Osteocyte (in vitro differentiated cells): Measurements from ENCODE around the gene MAFF. TPM values are rescaled to one million over a fixed set of nuclear protein-coding genes. Genes with fewer than 3 reads are reported as not detected.

Experiments
- DNase-seq: peaks from one replicate; pipeline ENCODE4 v3.0.0; 2021; ENCODE audit warnings: mixed read lengths; ENCODE audit not compliant: unreplicated experiment; ENCODE audit errors: extremely low spot score
- H3K27ac Mint-ChIP-seq: one replicate; pipeline ENCODE4 v1.8.0; 2021; ENCODE audit warnings: mild to moderate bottlenecking, mixed read lengths; ENCODE audit not compliant: unreplicated experiment
- H3K27me3 Mint-ChIP-seq: one replicate; pipeline ENCODE4 v1.8.0; 2021; ENCODE audit warnings: mixed read lengths; ENCODE audit not compliant: unreplicated experiment
- H3K36me3 Mint-ChIP-seq: one replicate; pipeline ENCODE4 v1.8.0; 2021; ENCODE audit warnings: mixed read lengths; ENCODE audit not compliant: unreplicated experiment
- H3K4me1 Mint-ChIP-seq: one replicate; pipeline ENCODE4 v1.8.0; 2021; ENCODE audit warnings: mixed read lengths; ENCODE audit not compliant: unreplicated experiment
- H3K4me3 Mint-ChIP-seq: one replicate; pipeline ENCODE4 v1.8.0; 2021; ENCODE audit warnings: mild to moderate bottlenecking, moderate library complexity, mixed read lengths; ENCODE audit not compliant: unreplicated experiment
- H3K9me3 Mint-ChIP-seq: one replicate; pipeline ENCODE4 v1.8.0; 2021; ENCODE audit warnings: mixed read lengths; ENCODE audit not compliant: unreplicated experiment
- total RNA-seq: library from RNA; stranded (reverse); gene quantifications from 2 replicates; pipeline ENCODE4 v1.2.1, GENCODE V29; 2021
- TF ChIP-seq, protein P1 (sequence below): fragments of 200-600 bp; sonication (generic); IDR thresholded peaks from 2 replicates; pipeline ENCODE4 v1.5.0; 2021; ENCODE audit warnings: antibody characterized with exemption, mild to moderate bottlenecking, moderate library complexity

MAFF gene
- total RNA-seq, 1 donor from 2014 or later, result 17.0 TPM

DNA sequence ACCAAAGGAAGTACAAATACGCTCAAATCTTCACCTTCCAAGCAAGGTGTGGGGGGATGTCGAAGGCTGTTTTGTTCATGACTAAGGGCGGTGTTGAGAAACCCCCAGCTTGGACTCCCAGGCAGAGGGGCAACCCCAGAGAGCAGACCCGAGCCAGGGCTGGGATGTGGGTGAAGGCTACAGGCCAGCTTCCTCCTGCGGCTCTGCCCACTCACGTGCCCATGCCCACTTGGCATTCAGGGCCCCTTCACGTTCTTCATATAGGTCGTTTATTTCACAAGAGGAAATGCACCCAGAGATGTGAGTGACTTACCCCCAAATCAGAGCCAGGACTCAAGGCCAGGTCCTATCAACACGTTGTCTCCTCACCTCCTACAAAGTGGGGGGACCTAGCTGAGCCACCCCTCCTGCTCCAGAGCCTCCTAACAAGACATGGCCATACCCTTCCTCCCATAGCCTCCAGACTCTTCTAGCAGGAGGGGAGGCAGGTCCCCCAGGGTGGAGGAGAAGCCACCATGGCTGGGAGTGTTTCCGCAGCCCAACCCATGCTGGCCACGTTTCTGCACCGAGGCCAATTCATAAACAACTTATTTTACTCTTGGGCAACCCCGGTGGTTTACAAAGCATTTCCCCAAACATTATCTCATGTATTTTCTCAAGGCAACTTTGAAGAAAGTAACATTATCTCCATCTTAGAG lies 49.0 kb downstream of the MAFF start:
- H3K27ac Mint-ChIP-seq, result no peak overlapping the region
- TF ChIP-seq, protein P1, sequence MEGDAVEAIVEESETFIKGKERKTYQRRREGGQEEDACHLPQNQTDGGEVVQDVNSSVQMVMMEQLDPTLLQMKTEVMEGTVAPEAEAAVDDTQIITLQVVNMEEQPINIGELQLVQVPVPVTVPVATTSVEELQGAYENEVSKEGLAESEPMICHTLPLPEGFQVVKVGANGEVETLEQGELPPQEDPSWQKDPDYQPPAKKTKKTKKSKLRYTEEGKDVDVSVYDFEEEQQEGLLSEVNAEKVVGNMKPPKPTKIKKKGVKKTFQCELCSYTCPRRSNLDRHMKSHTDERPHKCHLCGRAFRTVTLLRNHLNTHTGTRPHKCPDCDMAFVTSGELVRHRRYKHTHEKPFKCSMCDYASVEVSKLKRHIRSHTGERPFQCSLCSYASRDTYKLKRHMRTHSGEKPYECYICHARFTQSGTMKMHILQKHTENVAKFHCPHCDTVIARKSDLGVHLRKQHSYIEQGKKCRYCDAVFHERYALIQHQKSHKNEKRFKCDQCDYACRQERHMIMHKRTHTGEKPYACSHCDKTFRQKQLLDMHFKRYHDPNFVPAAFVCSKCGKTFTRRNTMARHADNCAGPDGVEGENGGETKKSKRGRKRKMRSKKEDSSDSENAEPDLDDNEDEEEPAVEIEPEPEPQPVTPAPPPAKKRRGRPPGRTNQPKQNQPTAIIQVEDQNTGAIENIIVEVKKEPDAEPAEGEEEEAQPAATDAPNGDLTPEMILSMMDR, result no peak
- no peak for DNase-seq

DNA sequence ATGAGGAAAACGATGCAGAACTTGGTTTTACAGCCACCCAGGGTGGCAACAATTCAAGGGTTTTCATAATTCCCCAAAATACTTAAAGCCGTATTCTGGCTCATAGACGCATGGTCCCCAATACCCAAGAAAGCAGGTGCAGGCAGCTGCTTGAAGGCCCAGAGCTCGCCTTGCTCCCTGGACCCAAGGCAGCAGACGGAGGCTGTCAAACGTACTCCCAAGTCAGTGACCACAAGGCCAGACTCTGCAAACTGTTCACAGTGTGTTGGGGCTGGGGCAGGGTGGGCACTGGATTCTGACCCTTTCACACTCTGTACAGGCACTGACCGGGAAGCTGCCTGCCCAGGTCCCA lies 49.5 kb downstream of the MAFF start:
- Mint-ChIP-seq H3K36me3 (peaks cover 20% of the 10 kb centered on the region), H3K4me1 (peaks cover 4% of the 10 kb centered on the region), H3K9me3 (no peaks in the 10 kb centered on the region), H3K27me3 (no peaks in the 10 kb centered on the region), H3K4me3 (no peak overlapping the region), H3K27ac (no peak overlapping the region)
- DNase-seq, result no peak
- TF ChIP-seq, protein P1, result no peak

More for the DNA sequence above, 49.0 kb downstream of the MAFF start:
- Mint-ChIP-seq H3K36me3 (peaks cover 20% of the 10 kb centered on the region), H3K9me3 (no peaks in the 10 kb centered on the region), H3K27me3 (no peaks in the 10 kb centered on the region), H3K4me3 (no peak overlapping the region), H3K4me1 (peaks cover 3% of the 10 kb centered on the region)

DNA sequence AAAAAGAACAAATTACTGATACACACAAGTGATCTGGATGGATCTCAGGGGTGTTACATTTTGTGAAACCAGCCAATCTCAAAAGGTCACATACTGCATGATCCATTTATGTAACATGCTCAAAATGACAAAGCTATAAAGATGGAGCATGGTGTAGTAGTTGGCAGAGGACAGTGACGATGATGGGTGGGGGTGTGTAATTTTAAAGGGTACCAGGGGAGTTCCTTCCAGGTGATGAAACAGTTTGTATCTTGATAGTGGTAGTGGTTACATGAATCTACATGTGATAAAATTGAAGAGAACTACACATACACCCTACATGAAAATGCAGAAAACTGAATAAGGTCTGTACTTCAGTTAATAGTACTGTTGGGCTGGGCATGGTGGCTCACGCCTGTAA lies 53.9 kb downstream of the MAFF start:
- Mint-ChIP-seq H3K36me3 (no peaks in the 10 kb centered on the region), H3K4me3 (no peak overlapping the region), H3K9me3 (no peaks in the 10 kb centered on the region), H3K27ac (peak overlapping the region; percentile 38), H3K4me1 (peaks cover 32% of the 10 kb centered on the region), H3K27me3 (no peaks in the 10 kb centered on the region)
- DNase-seq, result no peak
- TF ChIP-seq, protein P1, result no peak

DNA sequence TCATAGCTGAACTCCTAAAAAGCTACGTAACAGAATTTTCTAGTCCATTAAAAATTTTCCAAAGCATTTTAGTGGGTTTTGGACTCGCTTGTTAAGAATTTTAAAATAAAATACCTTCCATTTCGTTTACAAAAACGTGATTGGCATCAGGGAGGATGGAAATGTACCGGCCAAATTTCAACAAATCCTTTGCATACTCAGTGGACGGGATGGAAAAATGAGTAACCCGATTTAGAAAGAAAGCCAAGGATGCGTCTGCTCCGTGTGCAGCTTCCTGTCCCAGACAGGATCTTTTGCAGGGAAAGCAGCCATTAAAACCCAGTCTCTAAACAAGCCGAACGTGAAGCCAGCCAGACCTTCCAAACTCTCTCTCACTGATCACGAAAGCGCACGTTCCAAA lies 55.4 kb downstream of the MAFF start:
- Mint-ChIP-seq H3K4me3 (peak overlapping the region; percentile 57), H3K36me3 (peaks cover under 1% of the 10 kb centered on the region), H3K27me3 (no peaks in the 10 kb centered on the region), H3K9me3 (no peaks in the 10 kb centered on the region), H3K4me1 (peaks cover 40% of the 10 kb centered on the region), H3K27ac (peak overlapping the region; percentile 88)
- DNase-seq, result no peak
- TF ChIP-seq, protein P1, result no peak

DNA sequence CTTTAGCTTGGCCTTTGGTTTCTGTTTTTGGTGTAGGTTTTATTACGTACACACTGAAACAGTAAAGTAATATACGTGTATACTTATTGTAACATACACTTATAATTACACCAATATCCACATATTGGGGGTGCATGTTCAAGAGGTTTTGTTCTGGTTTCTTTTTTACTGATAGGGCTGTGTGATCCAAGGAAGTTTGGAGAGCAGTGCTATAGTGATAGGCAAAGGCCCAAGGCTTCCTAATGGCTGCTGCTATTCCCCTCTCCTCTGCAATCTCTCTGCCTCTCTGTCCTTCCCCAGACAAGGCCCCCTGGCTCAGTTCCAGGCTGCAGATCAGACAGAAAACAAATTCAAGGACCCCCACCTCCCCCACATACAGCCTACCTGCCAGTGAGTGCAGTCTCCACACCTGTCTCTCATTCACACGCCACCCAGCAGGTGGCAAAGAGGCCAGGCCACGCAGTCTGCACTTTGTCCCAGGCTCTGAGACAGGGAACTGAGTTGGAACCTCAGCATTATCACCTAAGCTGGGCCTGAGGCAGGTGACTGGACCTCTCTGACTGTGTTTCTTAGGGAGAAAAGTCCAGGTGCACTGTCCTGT lies 56.0 kb downstream of the MAFF start:
- H3K9me3 Mint-ChIP-seq, result no peaks in the 10 kb centered on the region
- H3K4me3 Mint-ChIP-seq, result no peak overlapping the region
- TF ChIP-seq, protein P1, result no peak
- peak overlapping the region; percentile 88 for H3K27ac Mint-ChIP-seq
- peaks cover 3% of the 10 kb centered on the region for H3K36me3 Mint-ChIP-seq
- DNase-seq, result no peak
- H3K4me1 Mint-ChIP-seq, result peaks cover 44% of the 10 kb centered on the region
- no peaks in the 10 kb centered on the region for H3K27me3 Mint-ChIP-seq
